DMS114 treated with DMSO at 0.1 percent for 48 hours (cell line): ENCODE data around the gene DNAJB8.

Experiments
- DNase-seq: peaks from one replicate; lab custom pipeline; 2025; ENCODE audit not compliant: unreplicated experiment; lab: John Stamatoyannopoulos, UW

Gene DNAJB8

GRCh38 chr3:128484404-128485281 is 18.0 kb upstream of the DNAJB8 start:
- DNase-seq, result no peak

DNA sequence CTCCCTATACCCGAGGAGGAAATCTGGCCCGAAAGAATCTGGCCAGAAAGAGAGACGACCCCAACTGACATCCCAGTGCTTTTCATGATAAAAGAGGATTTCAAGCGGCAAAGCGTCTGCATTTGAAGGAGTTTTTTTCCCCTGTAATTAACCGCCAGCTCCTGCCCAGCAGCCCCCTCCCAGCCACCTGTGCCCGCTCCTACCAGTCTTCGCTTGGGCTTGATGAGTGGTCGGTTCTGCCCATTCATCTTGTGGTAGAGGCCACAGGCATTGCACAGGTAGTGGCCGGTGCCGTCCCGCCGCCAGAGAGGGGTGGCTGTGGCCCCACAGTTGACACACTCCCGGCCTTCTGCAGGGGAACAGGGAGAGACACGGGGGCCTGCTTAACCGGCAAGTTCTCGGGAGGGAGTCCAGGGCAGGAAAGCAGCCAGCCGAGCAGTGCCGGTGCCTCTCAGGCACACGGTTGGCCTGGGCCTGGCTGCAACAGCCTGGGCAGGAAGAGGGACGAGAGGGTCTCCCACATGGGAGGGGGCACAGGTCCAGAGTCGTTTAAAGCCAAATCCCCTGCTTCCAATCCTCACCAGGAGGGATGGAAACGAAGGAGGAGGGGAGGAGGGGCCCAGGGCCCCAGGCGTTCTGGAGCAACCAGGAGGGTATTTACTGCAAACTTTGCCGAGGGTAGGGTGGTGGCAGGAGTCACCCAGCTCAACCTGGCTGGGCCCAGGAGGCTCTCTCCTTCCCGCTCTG is 17.1 kb upstream of the DNAJB8 start:
- DNase-seq, result no peak

DNA sequence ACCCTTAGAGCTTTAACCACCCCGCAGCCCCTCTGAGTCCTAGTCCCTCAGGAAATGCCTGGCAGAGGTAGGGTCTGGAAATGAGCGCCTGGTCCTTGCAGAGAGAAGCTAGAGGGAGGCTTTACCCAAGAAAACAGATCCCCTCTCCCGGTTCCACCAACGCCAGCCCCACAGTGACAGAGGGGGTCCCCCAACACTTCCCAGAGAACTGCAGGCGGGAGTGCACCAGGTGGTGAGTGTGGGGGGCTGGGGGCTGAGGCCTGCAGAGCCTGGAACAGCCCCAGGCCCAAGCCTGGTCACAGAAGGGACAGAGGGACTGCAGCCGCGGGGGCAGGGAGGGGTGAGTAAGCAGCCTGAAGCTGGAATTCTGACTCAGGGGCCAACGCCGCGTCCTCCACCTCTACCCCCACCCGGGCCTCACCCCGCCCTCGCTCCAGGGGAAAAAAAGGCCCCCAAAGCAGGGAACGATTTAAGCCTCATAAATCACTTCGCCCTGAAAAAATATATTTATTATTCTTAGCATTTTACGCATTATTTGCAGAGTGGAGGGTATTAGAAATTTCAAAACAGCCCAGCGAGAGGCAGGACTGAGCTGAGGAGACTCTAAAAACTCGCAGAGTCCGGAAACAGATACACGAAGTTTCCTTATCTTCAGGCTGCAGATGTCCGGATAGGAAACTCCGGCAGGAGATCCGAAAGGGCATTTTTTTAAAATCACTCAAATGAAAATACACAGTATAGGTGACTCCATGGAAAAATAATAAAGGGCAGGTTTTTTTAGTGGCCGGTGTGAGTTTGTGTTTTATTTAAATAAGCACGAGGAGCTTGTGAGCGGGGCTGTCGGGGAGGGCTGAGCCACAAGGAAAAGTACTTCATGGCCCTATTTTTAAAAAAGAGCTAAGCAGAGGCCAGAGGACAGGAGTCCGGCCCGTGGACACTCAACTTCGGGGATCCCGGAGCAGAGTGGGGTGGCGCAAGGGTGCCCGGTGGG is 16.3 kb upstream of the DNAJB8 start:
- DNase-seq, result no peak

- no peak for DNase-seq
Observed at GRCh38 chr3:128482175-128482574, 15.5 kb upstream of the DNAJB8 start.

DNA sequence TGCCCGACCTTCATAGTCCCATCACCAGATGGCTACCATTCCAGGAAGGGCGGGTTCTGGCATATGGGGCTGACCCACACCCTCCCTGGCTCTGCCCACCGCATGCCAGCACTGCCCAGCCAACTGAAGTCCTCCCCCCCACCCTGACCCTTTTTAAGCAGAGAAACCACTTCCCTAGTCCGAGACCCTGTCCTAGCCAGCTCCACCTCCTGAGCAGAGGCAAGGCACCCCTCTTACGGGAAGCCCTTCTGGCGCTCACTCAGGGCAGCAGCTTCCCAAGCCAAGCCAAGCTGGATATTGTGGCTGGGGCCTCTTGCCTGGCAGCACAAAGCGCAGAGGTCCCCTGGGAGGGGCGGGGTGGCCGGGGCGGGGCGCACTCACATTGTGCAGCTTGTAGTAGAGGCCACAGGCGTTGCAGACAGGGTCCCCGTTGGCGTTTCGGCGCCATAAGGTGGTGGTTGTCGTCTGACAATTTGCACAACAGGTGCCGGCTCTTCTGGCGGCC is 14.8 kb upstream of the DNAJB8 start:
- DNase-seq, result no peak

- no peak for DNase-seq
Observed at GRCh38 chr3:128480717-128481437, 14.2 kb upstream of the DNAJB8 start.

- no peak for DNase-seq
Observed at GRCh38 chr3:128480278-128480677, 13.6 kb upstream of the DNAJB8 start.

GRCh38 chr3:128479558-128480086 is 12.9 kb upstream of the DNAJB8 start:
- DNase-seq, result no peak

DNA sequence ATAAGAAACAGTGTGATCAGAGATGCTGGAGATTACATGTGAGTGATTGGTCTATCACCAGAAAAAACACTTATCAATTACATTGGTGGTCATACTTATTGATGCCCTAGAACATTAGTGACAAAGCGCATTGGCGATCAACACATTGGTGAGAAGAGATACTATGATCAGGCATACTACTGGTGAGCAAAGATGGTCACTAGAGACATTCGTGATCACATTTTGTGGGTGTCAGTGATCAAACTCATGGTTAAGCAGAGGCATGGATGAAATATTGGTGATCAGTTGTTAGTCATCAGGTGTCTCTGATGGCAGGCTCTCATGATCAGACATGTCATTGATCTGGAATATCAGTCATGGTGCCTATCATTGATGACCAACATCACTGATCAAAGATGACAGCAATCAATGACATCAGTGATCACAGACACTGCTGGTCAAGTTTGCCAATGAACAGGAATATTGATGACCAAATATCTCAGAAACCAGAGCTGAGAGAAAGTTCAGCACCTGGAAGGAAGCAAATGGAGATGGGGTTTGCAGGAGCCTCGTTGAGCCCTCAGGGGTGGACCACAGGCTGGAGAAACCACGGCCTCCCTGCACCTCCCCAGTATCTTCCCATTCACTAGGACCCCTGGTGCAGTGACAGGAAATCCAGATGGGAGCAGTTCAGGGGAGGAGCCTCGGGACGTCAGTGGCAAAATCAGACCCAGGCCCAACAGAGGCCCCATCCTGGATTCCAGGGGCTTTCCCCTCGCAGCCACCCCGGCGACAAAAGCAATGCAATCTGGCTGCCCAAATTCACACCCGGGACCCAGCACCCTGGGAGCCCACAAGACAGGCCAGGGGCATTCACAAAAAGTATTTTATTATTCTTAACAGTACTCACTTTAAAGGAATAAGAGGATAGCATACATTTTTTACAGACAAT is 12.2 kb upstream of the DNAJB8 start:
- DNase-seq, result no peak

- DNase-seq, result no peak
Observed at GRCh38 chr3:128476659-128477058, 10.0 kb upstream of the DNAJB8 start.

DNA sequence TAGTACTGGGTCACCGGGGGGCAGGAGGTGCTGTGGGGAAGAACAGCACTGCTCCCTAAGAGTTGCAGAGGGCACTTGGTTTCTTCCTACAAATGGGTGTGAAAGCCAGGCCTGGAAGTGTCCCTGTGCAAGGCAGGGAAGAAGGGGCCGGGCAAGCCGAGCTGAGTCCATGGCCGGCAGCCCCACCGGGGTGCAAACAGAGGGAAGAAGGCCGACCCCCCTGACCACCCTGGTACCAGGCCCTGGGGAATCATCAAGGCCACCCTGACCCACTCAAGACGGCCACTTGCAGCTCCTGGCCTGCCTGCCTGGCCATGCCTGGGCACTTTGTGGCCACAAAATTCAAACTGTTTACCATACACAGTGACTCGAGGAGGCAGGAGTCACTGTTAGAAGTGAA is 8.7 kb upstream of the DNAJB8 start:
- DNase-seq, result no peak

DNA sequence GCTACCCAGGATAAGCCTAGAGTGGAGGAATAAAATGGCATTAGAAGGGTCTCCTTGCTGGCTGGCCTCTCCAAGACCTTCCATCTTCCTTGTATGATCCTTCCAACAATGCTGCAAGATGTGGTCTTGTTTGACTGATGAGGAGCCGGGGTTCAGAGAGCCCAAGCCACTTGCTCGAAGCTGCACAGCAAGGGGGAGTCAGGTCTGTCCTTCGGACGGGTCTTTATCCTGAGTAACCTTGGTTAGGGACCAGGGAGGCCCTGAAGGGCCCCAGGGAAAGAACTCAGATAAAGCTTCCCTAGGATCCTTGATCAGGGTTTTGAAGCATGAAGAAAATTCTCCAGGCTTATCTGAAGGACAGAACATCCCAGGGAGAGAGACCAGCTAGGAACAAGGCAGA is 7.0 kb upstream of the DNAJB8 start:
- no peak for DNase-seq

DNA sequence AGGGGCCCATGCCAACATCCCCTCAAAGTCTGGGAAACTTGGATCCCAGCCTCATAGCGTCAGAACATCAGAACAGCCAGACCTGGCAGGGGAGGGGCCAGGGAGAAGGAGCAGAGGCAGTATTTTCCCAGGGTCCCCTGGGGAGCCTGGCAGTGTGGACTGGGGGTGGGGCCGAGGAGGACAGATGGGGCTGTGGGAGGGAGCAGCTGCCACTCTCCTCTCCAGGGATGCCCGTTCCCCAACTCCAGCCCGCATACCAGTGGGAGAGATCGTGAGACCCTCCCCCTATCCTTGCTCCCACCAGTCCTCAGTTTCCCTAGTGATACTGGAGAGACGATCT is 6.5 kb upstream of the DNAJB8 start:
- DNase-seq, result no peak

DNA sequence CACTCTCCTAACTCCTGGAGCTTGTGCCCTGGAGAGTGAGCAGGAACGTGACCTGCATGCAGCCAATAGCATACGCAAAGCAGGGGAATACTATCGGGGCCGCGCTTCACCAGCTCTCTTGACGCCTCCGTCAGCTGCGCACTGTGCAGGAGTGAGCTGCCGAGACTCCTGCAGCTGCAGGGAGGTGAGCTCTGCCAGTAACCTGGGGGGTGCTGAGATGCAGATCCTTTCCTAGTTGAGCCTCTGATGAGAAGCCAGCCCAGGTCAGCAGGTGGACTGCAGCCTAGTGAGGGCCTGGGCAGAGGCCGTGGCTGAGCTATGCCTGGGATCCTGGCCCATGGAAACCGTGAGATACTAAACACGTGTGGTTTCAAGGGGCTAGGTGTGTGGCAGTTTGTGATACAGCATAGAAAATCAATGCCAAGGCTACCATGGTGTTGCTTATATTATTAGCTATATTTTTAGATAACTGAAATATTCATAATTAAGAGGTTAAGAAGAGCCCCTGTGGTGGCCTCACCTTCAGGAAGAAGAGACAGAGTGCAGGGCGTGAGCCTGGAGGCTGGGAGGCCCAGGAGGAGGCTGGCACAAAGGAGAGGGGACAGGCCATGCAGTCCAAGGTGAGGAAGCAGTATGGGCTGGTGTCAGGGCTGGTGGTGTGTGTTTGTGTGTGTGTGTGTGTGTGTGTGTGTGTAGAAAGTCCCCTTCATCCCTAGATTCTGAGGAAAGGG is 5.9 kb upstream of the DNAJB8 start:
- DNase-seq, result no peak

DNA sequence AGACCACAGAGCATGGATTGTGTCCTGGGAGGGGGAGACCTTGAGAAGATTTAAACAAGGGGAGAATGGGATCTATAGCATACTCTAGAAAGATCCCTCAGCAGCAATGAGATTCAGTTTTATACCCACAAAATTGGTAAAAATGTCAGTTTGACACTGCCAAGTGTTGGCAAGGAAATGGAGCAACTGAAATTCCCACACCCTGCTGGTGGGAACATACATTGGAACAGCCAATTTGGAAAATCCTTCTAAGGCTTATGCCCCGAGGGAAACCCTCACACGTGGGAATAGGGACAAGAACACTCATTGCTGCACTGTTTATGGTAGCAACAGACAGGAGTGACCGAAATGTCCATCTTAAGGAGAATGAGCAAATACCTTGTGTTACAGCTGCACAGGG is 5.0 kb upstream of the DNAJB8 start:
- DNase-seq, result no peak

DNA sequence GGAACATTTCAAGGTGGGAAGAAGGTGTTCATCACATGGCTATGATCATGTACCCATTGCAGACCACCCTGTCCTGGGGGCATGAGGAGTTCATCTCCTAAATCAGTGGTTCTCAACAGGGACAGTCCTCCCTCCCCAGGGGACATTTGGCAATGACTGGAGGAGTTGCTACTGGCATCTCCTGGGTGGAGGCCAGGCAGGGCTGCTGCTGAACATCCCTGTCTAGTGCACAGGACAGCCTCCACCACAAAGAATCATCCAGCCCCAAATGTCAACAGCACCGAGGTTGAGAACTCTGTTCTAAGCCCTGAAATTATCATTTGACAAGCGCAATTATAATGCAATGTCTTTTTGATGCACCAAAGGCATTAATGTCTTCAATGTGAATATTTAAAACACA is 4.4 kb upstream of the DNAJB8 start:
- no peak for DNase-seq

DNA sequence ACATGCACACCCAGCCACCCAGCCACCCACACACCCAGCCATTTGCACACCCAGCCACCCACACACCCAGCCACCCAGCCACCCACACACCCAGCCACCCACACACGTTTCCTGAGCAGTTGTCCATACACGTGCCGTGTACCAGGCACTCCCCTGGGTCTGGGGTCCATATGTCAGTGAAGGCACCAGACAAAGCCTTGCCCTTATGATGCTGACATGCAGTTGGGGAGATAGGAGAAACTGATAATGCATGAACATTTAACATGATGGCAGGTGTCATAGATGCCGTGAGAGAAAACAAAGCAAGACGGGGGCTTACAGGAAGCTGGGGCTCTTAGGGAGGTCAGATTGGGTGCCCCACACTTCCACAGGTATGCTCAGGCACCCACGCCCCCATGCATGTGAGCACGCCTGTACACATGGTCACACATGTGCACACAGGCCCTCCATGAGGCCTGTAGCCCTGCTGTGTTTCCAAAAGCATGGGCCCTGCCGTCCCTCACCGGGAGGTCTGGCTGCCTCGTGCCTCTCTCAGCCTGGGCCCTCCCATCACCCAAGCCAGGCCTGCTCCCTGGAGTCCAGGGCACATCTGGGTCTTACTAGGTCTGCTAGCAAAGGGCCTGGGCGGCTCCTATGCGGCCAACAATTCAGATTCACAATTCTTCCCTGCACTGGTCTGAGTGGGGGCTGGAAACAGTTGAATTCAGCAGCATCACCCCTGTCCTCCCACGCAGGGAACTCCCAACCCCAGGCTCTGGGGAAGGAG is 3.6 kb upstream of the DNAJB8 start:
- DNase-seq, result no peak

GRCh38 chr3:128469556-128469955 is 2.9 kb upstream of the DNAJB8 start:
- no peak for DNase-seq
